Endothelial cell of umbilical vein (primary cell): ENCODE measurements around the gene SLC25A26. TPM values are rescaled to one million over a fixed set of nuclear protein-coding genes. Genes with fewer than 3 reads are reported as not detected.

Experiments
- BruUV-seq: library from RNA; stranded (reverse); fragments of 400-500 nt; replicated peaks from 2 replicates; lab custom pipeline; 2021; lab: Mats Ljungman, UMichigan
- CTCF ChIA-PET: fragments of 300-600, 350-600 bp; sonication (Branson Sonifier 250); formaldehyde crosslinking; loops from one replicate; lab custom pipeline; 2021; ENCODE audit warnings: antibody characterized with exemption, inconsistent platforms; lab: Charles Lee
- POLR2A ChIA-PET: fragments of 300-600, 350-600 bp; sonication (Branson Sonifier 250); formaldehyde crosslinking; loops from one replicate; lab custom pipeline; 2021; ENCODE audit warnings: antibody characterized with exemption, inconsistent platforms; lab: Charles Lee
- DNase-seq: peaks from one replicate; pipeline ENCODE4 v3.0.0-alpha.2; 2011; ENCODE audit warnings: low read depth, low spot score
- FAIRE-seq: peaks from 2 replicates; lab custom pipeline; 2011; peaks lifted over from hg19 to GRCh38; lab: Jason Lieb, UNC
- H2AFZ ChIP-seq: 2 replicates; pipeline ENCODE4 v1.6.0; 2012; ENCODE audit warnings: low read depth, low read length, control low read depth, inconsistent platforms
- H3K27ac ChIP-seq: 2 replicates; pipeline ENCODE4 v1.5.1; 2011; ENCODE audit warnings: low read depth, mild to moderate bottlenecking, control low read depth, low read length, moderate library complexity; ENCODE audit not compliant: insufficient read depth
- H3K27me3 ChIP-seq, 2 experiments: 2 replicates each; pipeline versions ENCODE4 v1.6.0 to v1.6.1; 2011; ENCODE audit warnings: low read length in 2 of 2, mixed read lengths in 1 of 2; ENCODE audit not compliant: control insufficient read depth in 2 of 2, insufficient read depth in 2 of 2
- H3K36me3 ChIP-seq, 2 experiments: 2 replicates in 1 of 2; 3 replicates in 1 of 2; pipeline ENCODE4 v1.5.1; 2011; ENCODE audit warnings: low read length in 2 of 2, mild to moderate bottlenecking in 1 of 2, moderate library complexity in 1 of 2; ENCODE audit not compliant: control insufficient read depth in 2 of 2, insufficient read depth in 2 of 2; ENCODE audit errors: extremely low read depth in 1 of 2
- H3K4me1 ChIP-seq: 3 replicates; pipeline ENCODE4 v1.5.1; 2011; ENCODE audit warnings: mild to moderate bottlenecking, low read length; ENCODE audit not compliant: control insufficient read depth, insufficient read depth; ENCODE audit errors: extremely low read depth
- H3K4me2 ChIP-seq: 2 replicates; pipeline ENCODE4 v1.6.1; 2011; ENCODE audit warnings: low read length, control low read depth, mixed read lengths; ENCODE audit not compliant: insufficient read depth
- H3K4me3 ChIP-seq, 3 experiments: fragments of 200-600 bp in 1 of 3; sonication (generic), shearing (Covaris generic) in 1 of 3; replicated peaks in 1 of 3; 2 replicates each; pipeline ENCODE4 v1.5.1; 2011 to 2016; ENCODE audit warnings: control low read depth in 3 of 3, low read length in 3 of 3, mild to moderate bottlenecking in 2 of 3, inconsistent platforms in 1 of 3, low read depth in 1 of 3, moderate library complexity in 1 of 3; ENCODE audit not compliant: insufficient read depth in 1 of 3
- H3K79me2 ChIP-seq: 2 replicates; pipeline ENCODE4 v1.6.0; 2012; ENCODE audit warnings: low read length, inconsistent platforms; ENCODE audit not compliant: control insufficient read depth, insufficient read depth
- H3K9ac ChIP-seq: replicated peaks from 2 replicates; pipeline ENCODE3; 2011; ENCODE audit warnings: low read length, control low read depth; ENCODE audit not compliant: insufficient read depth; ENCODE audit errors: extremely low read depth
- H3K9me1 ChIP-seq: replicated peaks from 3 replicates; pipeline ENCODE4 v1.6.0; 2011; ENCODE audit warnings: mild to moderate bottlenecking, low read length; ENCODE audit not compliant: control insufficient read depth, insufficient read depth; ENCODE audit errors: extremely low read depth
- H3K9me3 ChIP-seq: replicated peaks from 2 replicates; pipeline ENCODE4 v1.5.1; 2012; ENCODE audit warnings: low read length, inconsistent platforms; ENCODE audit not compliant: control insufficient read depth, insufficient read depth
- H4K20me1 ChIP-seq: replicated peaks from 2 replicates; pipeline ENCODE3; 2011; ENCODE audit warnings: mild to moderate bottlenecking, low read length; ENCODE audit not compliant: control insufficient read depth, insufficient read depth; ENCODE audit errors: extremely low read depth
- EZH2 ChIP-seq: IDR thresholded peaks from 2 replicates; pipeline ENCODE4 v1.6.1; 2012; ENCODE audit warnings: borderline replicate concordance, low read depth, mild to moderate bottlenecking, moderate library complexity, low read length, inconsistent platforms; ENCODE audit not compliant: severe bottlenecking
- FOS ChIP-seq: IDR thresholded peaks from 2 replicates; pipeline ENCODE4 v1.6.1; 2011; ENCODE audit warnings: mild to moderate bottlenecking, low read length, moderate library complexity, borderline replicate concordance; ENCODE audit not compliant: insufficient read depth
- GATA2 ChIP-seq: IDR thresholded peaks from 2 replicates; pipeline ENCODE4 v1.7.0; 2011; ENCODE audit warnings: low read depth, mild to moderate bottlenecking, moderate library complexity, mixed read lengths, low read length; ENCODE audit not compliant: insufficient read length, insufficient read depth
- JUN ChIP-seq: IDR thresholded peaks from 2 replicates; pipeline ENCODE4 v1.6.1; 2011; ENCODE audit warnings: borderline replicate concordance, low read depth; ENCODE audit not compliant: insufficient read length, insufficient read depth
- MYC ChIP-seq: IDR thresholded peaks from one replicate; pipeline ENCODE4 v1.6.1; 2011; ENCODE audit warnings: mild to moderate bottlenecking, low read depth, low read length
- POLR2A ChIP-seq: IDR thresholded peaks from 2 replicates; pipeline ENCODE4 v1.6.1; 2012; ENCODE audit warnings: low read depth, mild to moderate bottlenecking, control low read depth, low read length
- POLR2AphosphoS5 ChIP-seq: IDR thresholded peaks from 2 replicates; pipeline ENCODE4 v1.6.1; 2012; ENCODE audit warnings: low read depth, mild to moderate bottlenecking, control low read depth, low read length, moderate library complexity; ENCODE audit not compliant: insufficient read depth
- dilution Hi-C: fragments of 300-500 bp; cut with MboI; formaldehyde crosslinking; loops from one replicate; pipeline ENCODE4 v1.15.0; 2019; ENCODE audit warnings: low sequenced_read_pairs; ENCODE audit not compliant: extremely low pct_ligation_motif_present
- intact Hi-C: fragments of 100-400 bp; cut with micrococcal nuclease; formaldehyde crosslinking; loops from one replicate; pipeline ENCODE4 v1.10.0; 2022
- polyA plus RNA-seq, 4 experiments: library from polyadenylated mRNA; depleted of rRNA in 3 of 4; stranded (reverse) in 3 of 4; unstranded in 1 of 4; fragments of >200 nt; gene quantifications; 2 replicates each; pipeline versions ENCODE4 v1.2.1 to v1.2.3, GENCODE V29; 2011 to 2012; ENCODE audit warnings: missing spikeins in 1 of 4
- total RNA-seq: library from RNA; stranded (reverse); gene quantifications from 2 replicates; pipeline ENCODE4 v1.2.3, GENCODE V29; 2021
- TF ChIP-seq, protein P1 (sequence below): IDR thresholded peaks from 2 replicates; pipeline ENCODE4 v1.6.1; 2011; ENCODE audit not compliant: insufficient read depth, insufficient read length
- TF ChIP-seq, protein P2 (sequence below), 2 donors: IDR thresholded peaks; 1 replicate in 1 of 2; 2 replicates in 1 of 2; pipeline ENCODE4 v1.5.1; 2011; ENCODE audit warnings: low read length in 2 of 2, mild to moderate bottlenecking in 2 of 2, moderate library complexity in 2 of 2, control low read depth in 1 of 2, inconsistent platforms in 1 of 2, low read depth in 1 of 2; ENCODE audit not compliant: insufficient read depth in 1 of 2; ENCODE audit errors: extremely low read depth in 1 of 2

SLC25A26 gene
- total and polyA plus RNA-seq, 2 donors (not counting 3 experiments of a cell fraction or from before 2014, with no cell fraction given): 11.8 to 23.5 TPM

DNA sequence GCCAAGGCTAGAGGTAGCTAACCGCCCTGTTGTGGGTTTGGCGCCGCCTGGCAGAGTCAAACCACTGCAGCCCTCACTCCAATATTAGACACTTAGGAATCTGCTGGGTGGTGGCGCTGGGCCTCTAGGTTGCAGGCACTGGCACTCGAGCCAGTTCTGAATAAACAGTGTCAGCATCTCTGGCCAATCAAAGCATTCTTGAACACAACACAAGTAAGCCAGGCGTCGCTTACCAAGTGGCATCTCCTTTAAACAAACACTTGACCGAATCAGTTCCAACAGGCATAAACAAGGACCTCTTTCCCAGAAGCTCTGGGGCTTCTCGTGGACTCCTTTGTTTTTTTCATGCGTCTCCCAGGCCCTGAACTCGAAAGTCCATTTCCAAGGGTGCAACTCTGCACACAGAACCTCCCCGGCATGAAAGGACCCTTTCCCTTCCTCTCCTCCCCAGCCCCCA, 197.7 kb downstream of the SLC25A26 start:
- no peaks in the 10 kb centered on the region for H4K20me1 ChIP-seq
- intact Hi-C loops: no loop called here
- no peaks in the 10 kb centered on the region for H3K9me1 ChIP-seq
- no peaks in the 10 kb centered on the region for H3K4me1 ChIP-seq
- no peak overlapping the region for H3K4me3 ChIP-seq
- ChIA-PET CTCF (interaction anchor here (1.2 to 1.4 kb wide), 2 partner anchors 60 to 399 kb away, joined by 3 read pairs; no protein-coding TSS in a partner anchor), POLR2A (no interaction called here)
- H3K9ac ChIP-seq: no peak overlapping the region
- H3K9me3 ChIP-seq: peaks cover 2% of the 10 kb centered on the region
- no TSS peak for BruUV-seq
- H3K36me3 ChIP-seq: peaks cover 0 to 15% of the 10 kb centered on the region in 2 experiments
- no peak overlapping the region for H3K4me2 ChIP-seq
- H2AFZ ChIP-seq: no peak overlapping the region
- FAIRE-seq (no peak), DNase-seq (peak; percentile 55)
- no peak overlapping the region for H3K27ac ChIP-seq
- H3K27me3 ChIP-seq: no peaks in the 10 kb centered on the region
- peaks cover 9% of the 10 kb centered on the region for H3K79me2 ChIP-seq
- TF ChIP-seq GATA2 (no peak), POLR2AphosphoS5 (no peak), FOS (no peak), EZH2 (no peak), MYC (no peak), JUN (no peak), POLR2A (no peak)
- TF ChIP-seq, protein P1, sequence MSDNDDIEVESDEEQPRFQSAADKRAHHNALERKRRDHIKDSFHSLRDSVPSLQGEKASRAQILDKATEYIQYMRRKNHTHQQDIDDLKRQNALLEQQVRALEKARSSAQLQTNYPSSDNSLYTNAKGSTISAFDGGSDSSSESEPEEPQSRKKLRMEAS: no peak
- TF ChIP-seq, protein P2, sequence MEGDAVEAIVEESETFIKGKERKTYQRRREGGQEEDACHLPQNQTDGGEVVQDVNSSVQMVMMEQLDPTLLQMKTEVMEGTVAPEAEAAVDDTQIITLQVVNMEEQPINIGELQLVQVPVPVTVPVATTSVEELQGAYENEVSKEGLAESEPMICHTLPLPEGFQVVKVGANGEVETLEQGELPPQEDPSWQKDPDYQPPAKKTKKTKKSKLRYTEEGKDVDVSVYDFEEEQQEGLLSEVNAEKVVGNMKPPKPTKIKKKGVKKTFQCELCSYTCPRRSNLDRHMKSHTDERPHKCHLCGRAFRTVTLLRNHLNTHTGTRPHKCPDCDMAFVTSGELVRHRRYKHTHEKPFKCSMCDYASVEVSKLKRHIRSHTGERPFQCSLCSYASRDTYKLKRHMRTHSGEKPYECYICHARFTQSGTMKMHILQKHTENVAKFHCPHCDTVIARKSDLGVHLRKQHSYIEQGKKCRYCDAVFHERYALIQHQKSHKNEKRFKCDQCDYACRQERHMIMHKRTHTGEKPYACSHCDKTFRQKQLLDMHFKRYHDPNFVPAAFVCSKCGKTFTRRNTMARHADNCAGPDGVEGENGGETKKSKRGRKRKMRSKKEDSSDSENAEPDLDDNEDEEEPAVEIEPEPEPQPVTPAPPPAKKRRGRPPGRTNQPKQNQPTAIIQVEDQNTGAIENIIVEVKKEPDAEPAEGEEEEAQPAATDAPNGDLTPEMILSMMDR (IDR thresholded peaks at IDR 0.05; ENCODE audit: extremely low read depth in 1 of 2, insufficient read depth in 1 of 2, low read depth in 1 of 2, low read length in 2 of 2): no peak
- dilution Hi-C loops: no loop called here
